GM21619 (cell line): Measurements from ENCODE around the gene SLC12A7.
"Not testable (repeated sequence)": the region's sequence is repeated elsewhere in the genome, so short reads cannot be mapped to it uniquely, and the experiment has no call there.

Experiments
- ATAC-seq: cut with Tn5 transposase; IDR thresholded peaks from one replicate; pipeline ENCODE4 v1.9.1; 2021; ENCODE audit not compliant: unreplicated experiment

The SLC12A7 gene

DNA sequence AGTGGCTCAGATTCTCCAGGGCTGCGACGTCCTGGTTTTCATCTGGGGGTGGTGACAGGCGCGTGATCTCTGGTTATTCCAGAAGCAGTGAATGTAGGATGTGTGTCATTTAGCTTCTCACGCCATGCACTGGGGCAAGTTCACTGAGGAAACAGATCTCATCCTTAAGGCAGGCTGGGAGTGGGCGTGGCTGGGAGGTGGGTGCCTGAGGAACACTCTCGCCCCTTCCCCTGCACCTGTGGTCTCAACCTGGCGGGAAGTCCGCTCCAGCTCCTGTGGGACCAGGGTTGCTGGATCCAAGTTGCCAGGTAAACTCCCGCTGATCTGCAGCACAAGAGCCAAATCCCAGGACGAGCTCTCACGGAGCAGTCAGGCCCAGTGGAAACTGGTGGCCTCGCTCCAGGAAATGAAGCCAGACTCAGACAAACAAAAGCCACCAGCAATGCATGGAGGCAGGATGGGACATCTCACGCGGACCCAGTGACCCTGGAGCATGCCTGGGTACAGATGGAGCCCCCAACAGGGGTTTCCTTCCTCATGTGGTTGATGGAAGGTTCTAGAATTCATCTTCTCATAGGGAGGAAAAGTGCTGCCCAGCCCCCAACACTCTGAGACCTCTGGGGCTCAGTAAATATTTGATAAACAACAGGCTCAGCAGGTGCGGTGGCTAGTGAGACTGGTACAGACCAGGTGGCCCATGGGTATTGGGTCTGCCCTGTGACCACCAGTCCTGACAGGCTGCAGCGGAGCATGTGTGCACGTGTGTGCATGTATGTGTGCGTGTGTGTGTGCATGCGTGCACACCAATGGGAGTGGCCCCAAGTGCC is 16.3 kb upstream of the SLC12A7 start:
- no peak for ATAC-seq

DNA sequence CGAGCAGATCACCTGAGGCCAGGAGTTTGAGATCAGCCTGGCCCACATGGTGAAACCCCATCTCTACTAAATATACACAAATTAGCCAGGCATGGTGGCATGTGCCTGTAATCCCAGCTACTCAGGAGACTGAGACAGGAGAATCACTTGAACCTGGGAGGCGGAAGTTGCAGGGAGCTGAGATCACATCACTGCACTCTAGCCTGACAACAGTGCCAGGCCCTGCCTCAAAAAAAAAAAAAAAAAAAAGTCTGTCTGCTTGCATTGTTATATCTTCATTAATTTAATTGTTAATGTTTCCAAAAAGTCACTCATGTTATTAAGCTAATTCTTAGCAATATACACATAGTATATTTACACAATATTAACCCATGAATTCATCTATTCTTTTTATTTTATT is 13.8 kb upstream of the SLC12A7 start:
- not testable (repeated sequence) for ATAC-seq

DNA sequence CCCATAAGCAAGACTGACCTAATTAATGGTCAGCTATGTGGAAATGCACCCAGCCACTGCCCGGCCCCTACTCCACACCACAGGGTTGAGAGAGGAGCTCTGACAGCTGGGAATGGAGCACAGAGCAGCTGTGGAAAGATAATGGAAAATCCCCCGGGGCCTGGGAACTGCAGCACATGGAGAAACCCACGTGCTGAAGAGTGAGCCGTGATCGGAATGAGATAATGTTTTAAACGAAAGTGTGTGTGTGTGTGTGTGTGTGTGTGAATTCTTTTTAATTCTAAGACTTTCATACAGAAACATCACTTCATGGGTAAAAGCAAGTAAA is 13.1 kb upstream of the SLC12A7 start:
- no peak for ATAC-seq

GRCh38 chr5:1124205-1125029 is 12.6 kb upstream of the SLC12A7 start:
- no peak for ATAC-seq

GRCh38 chr5:1123418-1124147 is 11.7 kb upstream of the SLC12A7 start:
- ATAC-seq, result no peak

- ATAC-seq, result no peak
These were observed 10.8 kb upstream of the SLC12A7 start for GRCh38 chr5:1122511-1123294.

DNA sequence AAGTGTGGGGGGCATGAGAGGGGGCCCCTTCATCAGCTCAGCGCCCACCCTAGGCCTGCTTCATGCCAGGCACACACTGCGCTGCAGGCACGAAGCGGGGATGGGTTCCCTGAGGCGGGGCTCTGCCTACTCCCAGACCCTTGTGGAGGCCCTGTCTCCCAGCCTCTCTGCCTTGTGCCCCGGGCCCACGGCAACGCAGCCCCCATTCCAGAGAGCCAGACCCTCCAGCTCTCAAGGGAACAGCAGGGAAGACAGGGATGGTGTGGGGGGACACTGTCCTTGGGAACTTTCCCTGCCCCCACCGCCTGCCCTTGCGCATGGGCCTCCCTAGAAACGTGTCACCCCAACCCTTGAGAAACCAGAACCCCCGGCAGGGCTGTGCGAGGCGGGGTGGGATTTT is 10.0 kb upstream of the SLC12A7 start:
- ATAC-seq, result no peak

GRCh38 chr5:1121044-1121443 is 9.2 kb upstream of the SLC12A7 start:
- no peak for ATAC-seq

DNA sequence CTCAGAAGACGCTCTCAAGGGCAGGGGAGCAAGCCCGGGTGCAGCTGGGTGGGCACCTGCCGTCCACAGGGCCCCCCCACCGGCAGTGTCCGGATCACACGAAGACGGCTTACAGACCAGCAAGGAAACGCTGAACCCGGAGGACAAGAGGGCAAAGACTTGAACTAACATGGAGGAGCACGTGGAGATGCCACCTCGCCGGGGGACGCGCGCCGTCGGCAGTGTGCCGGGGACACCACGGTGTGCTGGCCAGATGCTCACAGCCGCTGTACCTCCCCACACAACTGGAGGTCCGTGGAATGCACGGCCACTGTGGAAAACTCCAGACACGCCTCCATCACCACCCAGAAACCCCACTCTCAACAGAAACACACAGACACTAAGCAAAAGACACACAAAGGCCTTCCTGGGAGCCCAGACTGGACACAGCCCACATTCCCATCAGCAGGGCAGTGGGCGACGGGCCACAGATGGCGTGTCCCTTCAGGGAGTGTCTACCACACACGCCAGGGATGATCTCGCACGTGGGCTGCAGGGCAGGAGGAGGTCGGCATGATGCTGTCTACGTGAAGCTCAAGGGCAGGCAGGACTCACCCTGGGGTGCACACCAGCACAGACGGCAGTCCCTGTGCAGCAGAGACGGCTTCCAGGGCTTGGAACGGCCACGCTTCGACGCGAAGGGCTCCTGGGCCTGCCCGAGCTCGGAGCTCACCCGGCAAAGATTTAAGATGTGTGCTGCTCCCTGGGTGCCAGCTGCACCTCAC is 8.6 kb upstream of the SLC12A7 start:
- ATAC-seq, result no peak

- no peak for ATAC-seq
These were observed 7.5 kb upstream of the SLC12A7 start for GRCh38 chr5:1119312-1119831.

- ATAC-seq, result no peak
These were observed 6.9 kb upstream of the SLC12A7 start for GRCh38 chr5:1118738-1119137.

DNA sequence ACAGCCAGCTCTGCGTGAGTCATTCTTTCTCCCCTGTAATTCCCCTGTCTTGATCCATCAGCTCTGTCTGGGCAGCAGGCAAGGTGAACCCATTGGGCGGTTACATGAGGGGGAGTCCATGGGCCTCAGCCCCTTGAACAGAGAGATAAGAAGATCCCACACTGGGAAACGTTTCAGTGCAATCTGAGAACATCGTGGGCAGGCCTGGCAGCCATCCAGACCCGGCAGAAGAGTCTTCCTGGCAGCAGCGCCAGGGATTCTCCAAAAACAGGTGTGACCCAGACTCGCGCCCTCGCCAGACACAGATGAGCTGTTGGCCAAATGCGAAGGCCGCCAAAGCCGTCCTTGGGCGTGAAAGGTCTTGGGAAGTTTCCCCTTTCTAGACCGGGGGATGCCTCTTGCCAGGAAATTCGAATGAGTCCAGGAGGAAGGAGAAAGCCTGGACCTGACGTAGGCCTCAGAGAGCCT is 6.4 kb upstream of the SLC12A7 start:
- ATAC-seq, result no peak

DNA sequence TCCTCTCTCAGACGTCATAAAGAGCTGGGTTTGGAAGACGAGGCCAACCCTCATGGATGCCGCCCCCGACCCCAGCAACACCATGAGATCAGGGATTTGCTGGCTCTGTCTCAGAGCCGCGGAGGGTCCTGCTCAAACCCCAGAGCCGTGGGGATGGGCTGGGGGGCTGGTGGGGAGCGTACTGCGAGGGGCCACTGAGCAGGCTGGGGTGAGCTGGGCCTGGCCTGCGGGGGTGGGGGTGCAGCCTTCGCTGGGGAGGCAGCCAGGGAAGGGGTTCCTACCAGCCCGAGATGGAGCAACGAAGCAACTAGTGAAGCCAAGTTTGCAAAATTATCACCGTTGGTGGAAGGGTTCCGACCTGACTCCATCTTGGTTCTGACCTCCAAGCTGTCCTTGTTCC is 5.1 kb upstream of the SLC12A7 start:
- no peak for ATAC-seq

GRCh38 chr5:1116109-1116740 is 4.4 kb upstream of the SLC12A7 start:
- no peak for ATAC-seq

DNA sequence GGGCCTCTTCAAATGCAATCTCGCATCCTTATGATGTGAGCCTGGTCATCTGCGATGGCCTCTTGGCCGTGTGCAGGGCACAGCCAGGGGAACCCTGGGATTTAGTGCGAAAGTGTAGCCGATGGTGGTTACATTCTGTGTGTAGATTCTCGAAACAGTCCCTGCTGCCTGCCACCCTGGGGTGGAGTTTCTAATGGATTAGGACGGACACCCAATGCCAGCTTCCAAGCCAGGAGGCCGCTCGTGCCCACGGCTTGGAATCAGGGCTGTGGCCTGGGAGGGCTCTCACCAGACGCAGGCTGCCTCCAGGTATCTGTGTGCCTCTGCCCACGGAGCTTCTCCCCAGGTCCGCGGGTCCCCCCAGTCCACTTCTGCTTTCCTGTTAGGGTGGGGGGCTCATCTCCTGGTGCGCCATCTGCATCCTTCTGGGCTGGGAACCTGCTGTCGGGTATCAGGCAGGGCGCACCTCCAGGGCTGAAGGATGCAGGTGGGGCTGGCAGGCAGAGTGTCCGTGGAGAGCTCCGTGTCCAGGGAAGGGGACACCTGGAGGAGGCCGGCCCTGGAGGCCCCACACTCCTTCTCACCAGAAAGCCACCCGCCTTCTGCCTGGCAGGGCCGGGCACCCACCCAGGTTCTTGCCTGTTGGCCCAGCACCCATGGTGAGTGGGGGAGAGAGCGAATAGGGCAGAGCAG is 3.4 kb upstream of the SLC12A7 start:
- no peak for ATAC-seq

GRCh38 chr5:1113805-1114586 is 2.1 kb upstream of the SLC12A7 start:
- no peak for ATAC-seq

GRCh38 chr5:1113332-1113690 is 1.4 kb upstream of the SLC12A7 start:
- ATAC-seq, result no peak
